OCI-LY7 (cell line): ENCODE results near the gene SMIM10. TPM values are rescaled to one million over a fixed set of nuclear protein-coding genes. Genes with fewer than 3 reads are reported as not detected.

Source experiments
- BruUV-seq: library from RNA; stranded (reverse); fragments of 400-500 nt; replicated peaks from 2 replicates; lab custom pipeline; 2021; lab: Mats Ljungman, UMichigan
- CTCF ChIA-PET: fragments of 300-600 bp; sonication (Branson Sonifier 250); formaldehyde crosslinking; loops from one replicate; lab custom pipeline; 2022; ENCODE audit warnings: antibody characterized with exemption; ENCODE audit not compliant: unreplicated experiment; lab: Charles Lee
- POLR2A ChIA-PET: fragments of 300-600 bp; sonication (Branson Sonifier 250); formaldehyde crosslinking; loops from one replicate; lab custom pipeline; 2022; ENCODE audit warnings: antibody characterized with exemption; lab: Charles Lee
- DNase-seq: peaks from one replicate; pipeline ENCODE4 v3.0.0-alpha.2; 2015; ENCODE audit warnings: low spot score
- H2AFZ ChIP-seq: fragments of 200-600 bp; sonication (generic), shearing (Covaris generic); 2 replicates; pipeline ENCODE4 v1.6.1; 2014; ENCODE audit warnings: mild to moderate bottlenecking, antibody characterized with exemption, low read length, moderate library complexity
- H3K27ac ChIP-seq: fragments of 200-600 bp; sonication (generic); 2 replicates; pipeline ENCODE4 v1.5.1; 2014; ENCODE audit warnings: mixed run types, low read depth, mild to moderate bottlenecking, moderate library complexity, low read length, inconsistent platforms; ENCODE audit not compliant: poor library complexity, severe bottlenecking
- H3K36me3 ChIP-seq: fragments of 200-600 bp; sonication (generic); 2 replicates; pipeline ENCODE4 v1.6.1; 2014; ENCODE audit warnings: mild to moderate bottlenecking, antibody characterized with exemption, low read length, moderate library complexity, mixed read lengths; ENCODE audit not compliant: insufficient read depth
- H3K4me1 ChIP-seq: fragments of 200-600 bp; sonication (generic); 2 replicates; pipeline ENCODE4 v1.5.1; 2014; ENCODE audit warnings: mild to moderate bottlenecking, low read length; ENCODE audit not compliant: insufficient read depth, poor library complexity, severe bottlenecking
- H3K4me2 ChIP-seq: fragments of 200-600 bp; sonication (generic); 2 replicates; pipeline ENCODE4 v1.6.1; 2014; ENCODE audit warnings: mild to moderate bottlenecking, low read length
- H3K4me3 ChIP-seq: fragments of 200-600 bp; sonication (generic); 2 replicates; pipeline ENCODE4 v1.5.1; 2014; ENCODE audit warnings: mild to moderate bottlenecking, low read depth, low read length; ENCODE audit not compliant: poor library complexity, severe bottlenecking
- H3K79me2 ChIP-seq: fragments of 200-600 bp; sonication (generic); 2 replicates; pipeline ENCODE4 v1.6.1; 2016; ENCODE audit warnings: low read depth, mild to moderate bottlenecking, low read length, moderate library complexity, mixed read lengths; ENCODE audit not compliant: insufficient read depth
- H3K9me2 ChIP-seq: fragments of 200-600 bp; sonication (generic); 2 replicates; pipeline ENCODE4 v1.6.1; 2016; ENCODE audit warnings: mild to moderate bottlenecking, low read length, mixed read lengths; ENCODE audit not compliant: insufficient read depth
- H3K9me3 ChIP-seq: fragments of 200-600 bp; sonication (generic); 2 replicates; pipeline ENCODE4 v1.6.1; 2014; ENCODE audit warnings: mild to moderate bottlenecking, mixed run types, low read length, mixed read lengths
- H4K20me1 ChIP-seq: fragments of 200-600 bp; sonication (generic); 2 replicates; pipeline ENCODE4 v1.6.1; 2014; ENCODE audit warnings: mild to moderate bottlenecking, antibody characterized with exemption, low read length, moderate library complexity, mixed read lengths; ENCODE audit not compliant: insufficient read depth
- EZH2phosphoT487 ChIP-seq: fragments of 200-600 bp; sonication (generic); IDR thresholded peaks from 2 replicates; pipeline ENCODE4 v1.6.1; 2018; ENCODE audit warnings: low read depth, borderline replicate concordance, mild to moderate bottlenecking, mixed run types, antibody characterized with exemption, low read length, moderate library complexity, mixed read lengths
- intact Hi-C: fragments of 100-400 bp; cut with micrococcal nuclease; formaldehyde crosslinking; loops from one replicate; pipeline ENCODE4 v1.10.0; 2022; ENCODE audit not compliant: unreplicated experiment
- total RNA-seq, 2 experiments: library from RNA; depleted of rRNA in 1 of 2; stranded (reverse); fragments of >200 nt in 1 of 2; shearing (Covaris generic) in 1 of 2; gene quantifications; 2 replicates each; pipeline ENCODE4 v1.2.3, GENCODE V29; 2014 to 2022
- TF ChIP-seq, protein P1 (sequence below): fragments of 200-600 bp; sonication (generic); conservative IDR thresholded peaks from 2 replicates; pipeline ENCODE4 v1.5.1; 2014; ENCODE audit warnings: mild to moderate bottlenecking, antibody characterized with exemption, low read length, moderate library complexity, mixed read lengths

The SMIM10 gene
- total RNA-seq, 2 experiments from 2014 or later = 0.16 to 1.5 TPM

DNA sequence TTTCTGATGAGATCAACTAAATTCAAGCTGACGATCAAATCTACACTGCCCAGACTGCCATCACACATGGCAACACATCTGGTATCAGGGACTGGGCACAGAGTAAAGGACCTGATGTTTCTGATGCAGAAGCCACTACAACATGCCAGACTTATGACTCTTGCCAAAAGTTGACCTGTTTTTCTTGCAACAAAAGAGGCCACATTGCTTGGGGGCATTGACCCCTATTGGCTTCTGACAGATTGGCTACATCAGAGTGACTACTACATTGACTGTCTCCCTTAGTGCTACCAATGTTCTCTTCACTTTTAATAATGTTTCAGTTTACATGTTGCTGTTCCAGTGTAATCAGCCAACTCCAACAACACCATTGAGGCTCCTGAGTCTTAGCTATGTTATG, 15.3 kb upstream of the SMIM10 start:
- Histone ChIP-seq H3K4me2 (no peak overlapping the region), H4K20me1 (no peaks in the 10 kb centered on the region), H3K4me3 (no peak overlapping the region), H2AFZ (no peak overlapping the region), H3K36me3 (no peaks in the 10 kb centered on the region), H3K9me3 (no peaks in the 10 kb centered on the region), H3K27ac (no peak overlapping the region), H3K79me2 (no peaks in the 10 kb centered on the region), H3K4me1 (no peaks in the 10 kb centered on the region), H3K9me2 (no peaks in the 10 kb centered on the region)
- BruUV-seq = no TSS peak
- POLR2A ChIA-PET = no interaction called here
- DNase-seq = no peak
- CTCF ChIA-PET = no interaction called here
- TF ChIP-seq, protein P1, sequence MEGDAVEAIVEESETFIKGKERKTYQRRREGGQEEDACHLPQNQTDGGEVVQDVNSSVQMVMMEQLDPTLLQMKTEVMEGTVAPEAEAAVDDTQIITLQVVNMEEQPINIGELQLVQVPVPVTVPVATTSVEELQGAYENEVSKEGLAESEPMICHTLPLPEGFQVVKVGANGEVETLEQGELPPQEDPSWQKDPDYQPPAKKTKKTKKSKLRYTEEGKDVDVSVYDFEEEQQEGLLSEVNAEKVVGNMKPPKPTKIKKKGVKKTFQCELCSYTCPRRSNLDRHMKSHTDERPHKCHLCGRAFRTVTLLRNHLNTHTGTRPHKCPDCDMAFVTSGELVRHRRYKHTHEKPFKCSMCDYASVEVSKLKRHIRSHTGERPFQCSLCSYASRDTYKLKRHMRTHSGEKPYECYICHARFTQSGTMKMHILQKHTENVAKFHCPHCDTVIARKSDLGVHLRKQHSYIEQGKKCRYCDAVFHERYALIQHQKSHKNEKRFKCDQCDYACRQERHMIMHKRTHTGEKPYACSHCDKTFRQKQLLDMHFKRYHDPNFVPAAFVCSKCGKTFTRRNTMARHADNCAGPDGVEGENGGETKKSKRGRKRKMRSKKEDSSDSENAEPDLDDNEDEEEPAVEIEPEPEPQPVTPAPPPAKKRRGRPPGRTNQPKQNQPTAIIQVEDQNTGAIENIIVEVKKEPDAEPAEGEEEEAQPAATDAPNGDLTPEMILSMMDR = no peak
- TF ChIP-seq EZH2phosphoT487 = no peak
- intact Hi-C loops = no loop called here

DNA sequence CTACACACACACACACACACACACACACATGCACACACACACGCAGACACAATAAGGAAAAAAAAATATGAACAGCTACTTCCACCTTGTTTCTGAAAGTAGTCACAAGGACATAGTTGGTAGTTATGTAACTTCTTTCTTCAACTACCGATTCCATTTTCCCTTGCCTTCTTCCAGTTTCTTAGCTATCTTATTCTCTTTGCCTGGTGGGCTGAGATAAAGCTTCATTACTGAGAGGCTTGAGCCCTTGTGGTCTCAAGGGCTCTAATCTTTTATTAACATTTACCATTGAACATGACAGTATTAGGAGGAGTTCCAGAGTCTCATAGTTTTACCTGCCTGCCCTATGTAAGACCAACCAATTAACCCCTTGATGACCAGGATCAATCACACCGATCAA, 8.9 kb upstream of the SMIM10 start:
- Histone ChIP-seq H3K9me3 (no peaks in the 10 kb centered on the region), H3K27ac (no peak overlapping the region), H3K36me3 (no peaks in the 10 kb centered on the region), H3K79me2 (no peaks in the 10 kb centered on the region), H3K4me1 (no peaks in the 10 kb centered on the region), H2AFZ (no peak overlapping the region), H3K4me2 (no peak overlapping the region), H4K20me1 (no peaks in the 10 kb centered on the region), H3K9me2 (no peaks in the 10 kb centered on the region), H3K4me3 (no peak overlapping the region)
- no peak for TF ChIP-seq EZH2phosphoT487
- TF ChIP-seq, protein P1 = no peak
- intact Hi-C loops = no loop called here
- no TSS peak for BruUV-seq
- ChIA-PET POLR2A (no interaction called here), CTCF (no interaction called here)
- DNase-seq = no peak

DNA sequence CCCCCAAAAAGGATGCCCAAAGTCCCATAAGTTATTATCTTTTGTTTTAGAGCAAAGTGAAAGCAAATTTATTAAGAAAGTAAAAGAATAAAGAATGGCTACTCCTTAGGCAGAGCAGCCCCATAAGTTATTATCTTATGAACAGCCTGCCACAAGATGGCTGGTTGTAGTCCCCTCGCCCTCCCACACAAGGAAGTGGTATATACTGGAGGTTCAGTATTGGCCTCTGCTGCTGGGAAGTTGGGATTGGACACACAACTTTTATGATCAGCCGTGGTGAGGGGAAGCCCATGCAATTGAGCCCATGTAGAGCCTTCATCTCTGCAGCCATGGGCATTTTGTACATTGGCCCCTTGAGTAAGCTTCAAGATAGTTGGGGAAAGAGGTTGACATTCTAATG, 8.0 kb upstream of the SMIM10 start:
- H2AFZ ChIP-seq = no peak overlapping the region

More for the DNA sequence above, 8.0 kb upstream of the SMIM10 start:
- ChIA-PET CTCF (no interaction called here), POLR2A (no interaction called here)
- no peaks in the 10 kb centered on the region for H4K20me1 ChIP-seq
- no peaks in the 10 kb centered on the region for H3K36me3 ChIP-seq
- H3K9me3 ChIP-seq = no peaks in the 10 kb centered on the region
- no TSS peak for BruUV-seq
- no peak for TF ChIP-seq EZH2phosphoT487
- TF ChIP-seq, protein P1 = no peak
- H3K9me2 ChIP-seq = no peaks in the 10 kb centered on the region
- intact Hi-C loops = no loop called here
- H3K79me2 ChIP-seq = no peaks in the 10 kb centered on the region
- no peak for DNase-seq
- H3K27ac ChIP-seq = no peak overlapping the region
- H3K4me2 ChIP-seq = no peak overlapping the region
- H3K4me3 ChIP-seq = no peak overlapping the region
- H3K4me1 ChIP-seq = no peaks in the 10 kb centered on the region
